HepG2 (cell line): ENCODE measurements around the gene SNRPD3. TPM values are rescaled to one million over a fixed set of nuclear protein-coding genes. Genes with fewer than 3 reads are reported as not detected.

Experiments used
- AKAP8 ChIP-seq: sonication (generic); formaldehyde crosslinking; IDR thresholded peaks from 2 replicates; pipeline ENCODE4 v1.5.1; 2020; ENCODE audit warnings: mild to moderate bottlenecking, missing genetic modification reagents
- ARNT2 ChIP-seq: sonication (generic); formaldehyde crosslinking; IDR thresholded peaks from 2 replicates; pipeline ENCODE4 v1.8.0; 2022; ENCODE audit warnings: mild to moderate bottlenecking, low read depth, missing genetic modification reagents, moderate library complexity
- DRAP1 ChIP-seq: IDR thresholded peaks from 2 replicates; pipeline ENCODE4 v1.6.1; 2016; ENCODE audit warnings: missing genetic modification reagents, missing compliant biosample characterization
- GPN1 ChIP-seq: sonication (generic); formaldehyde crosslinking; IDR thresholded peaks from 2 replicates; pipeline ENCODE4 v1.5.1; 2020; ENCODE audit warnings: missing genetic modification reagents, borderline replicate concordance
- KLF15 ChIP-seq: sonication (generic); formaldehyde crosslinking; IDR thresholded peaks from 2 replicates; pipeline ENCODE4 v1.8.1; 2023; ENCODE audit warnings: borderline replicate concordance, mild to moderate bottlenecking, inconsistent platforms, missing genetic modification reagents, mixed read lengths
- MAFF ChIP-seq: IDR thresholded peaks from 2 replicates; pipeline ENCODE4 v1.6.1; 2011; ENCODE audit warnings: low read depth, low read length, improper control_type of control experiment
- MEF2D ChIP-seq: sonication (generic); formaldehyde crosslinking; IDR thresholded peaks from 2 replicates; pipeline ENCODE4 v1.5.1; 2020; ENCODE audit warnings: mild to moderate bottlenecking, missing genetic modification reagents
- NFYB ChIP-seq: sonication (generic); formaldehyde crosslinking; IDR thresholded peaks from 2 replicates; pipeline ENCODE4 v1.4.0; 2020; ENCODE audit warnings: missing genetic modification reagents
- NONO ChIP-seq, 2 experiments: fragments of 450-650 bp in 1 of 2; sonication (generic) in 1 of 2; formaldehyde crosslinking in 1 of 2; IDR thresholded peaks in 1 of 2; conservative IDR thresholded peaks in 1 of 2; 2 replicates each; pipeline versions ENCODE4 v1.6.1 to v1.8.0; 2017 to 2022; ENCODE audit warnings: mild to moderate bottlenecking in 1 of 2, missing genetic modification reagents in 1 of 2, moderate library complexity in 1 of 2
- PAX8 ChIP-seq: sonication (generic); formaldehyde crosslinking; IDR thresholded peaks from 2 replicates; pipeline ENCODE4 v1.8.0; 2022; ENCODE audit warnings: mild to moderate bottlenecking, missing genetic modification reagents, borderline replicate concordance
- PPARG ChIP-seq: conservative IDR thresholded peaks from 2 replicates; pipeline ENCODE4 v1.6.1; 2016; ENCODE audit warnings: missing biosample characterization, missing genetic modification reagents
- PREB ChIP-seq: sonication (generic); formaldehyde crosslinking; IDR thresholded peaks from 2 replicates; pipeline ENCODE4 v1.4.0; 2020; ENCODE audit warnings: missing genetic modification reagents
- SIX1 ChIP-seq: sonication (generic); formaldehyde crosslinking; IDR thresholded peaks from 2 replicates; pipeline ENCODE4 v1.4.0; 2020; ENCODE audit warnings: missing genetic modification reagents, borderline replicate concordance
- STAT5B ChIP-seq: sonication (generic); formaldehyde crosslinking; IDR thresholded peaks from 2 replicates; pipeline ENCODE4 v1.4.0; 2020; ENCODE audit warnings: missing genetic modification reagents
- TARDBP ChIP-seq: sonication (generic); formaldehyde crosslinking; IDR thresholded peaks from 2 replicates; pipeline ENCODE4 v1.8.0; 2022; ENCODE audit warnings: mild to moderate bottlenecking, missing genetic modification reagents
- U2AF2 ChIP-seq: fragments of 200-400 bp; formaldehyde crosslinking; IDR thresholded peaks from 2 replicates; pipeline ENCODE4 v1.6.1; 2017; ENCODE audit warnings: low read depth, mild to moderate bottlenecking, low read length
- ZBTB26 ChIP-seq: IDR thresholded peaks from 2 replicates; pipeline ENCODE4 v1.6.1; 2016; ENCODE audit warnings: missing compliant biosample characterization, missing genetic modification reagents, borderline replicate concordance
- ZNF225 ChIP-seq: sonication (generic); formaldehyde crosslinking; IDR thresholded peaks from 2 replicates; pipeline ENCODE4 v1.4.0; 2020; ENCODE audit warnings: mild to moderate bottlenecking, missing genetic modification reagents
- ZNF331 ChIP-seq: sonication (generic); formaldehyde crosslinking; IDR thresholded peaks from 2 replicates; pipeline ENCODE4 v1.4.0; 2020; ENCODE audit warnings: missing genetic modification reagents
- ZNF367 ChIP-seq: sonication (generic); formaldehyde crosslinking; IDR thresholded peaks from 2 replicates; pipeline ENCODE4 v1.4.0; 2020; ENCODE audit warnings: missing genetic modification reagents, borderline replicate concordance
- ZNF550 ChIP-seq: sonication (generic); formaldehyde crosslinking; IDR thresholded peaks from 2 replicates; pipeline ENCODE4 v1.4.0; 2020; ENCODE audit warnings: mild to moderate bottlenecking, missing genetic modification reagents, borderline replicate concordance
- ZNF552 ChIP-seq: sonication (generic); formaldehyde crosslinking; IDR thresholded peaks from 2 replicates; pipeline ENCODE4 v1.9.0; 2022; ENCODE audit warnings: missing genetic modification reagents, mild to moderate bottlenecking, borderline replicate concordance
- ZNF564 ChIP-seq: sonication (generic); formaldehyde crosslinking; IDR thresholded peaks from 2 replicates; pipeline ENCODE4 v1.8.1; 2023; ENCODE audit warnings: mild to moderate bottlenecking, missing genetic modification reagents
- ZNF576 ChIP-seq: sonication (generic); formaldehyde crosslinking; IDR thresholded peaks from 2 replicates; pipeline ENCODE4 v1.4.0; 2020; ENCODE audit warnings: mild to moderate bottlenecking, missing genetic modification reagents
- ZNF704 ChIP-seq: sonication (generic); formaldehyde crosslinking; IDR thresholded peaks from 2 replicates; pipeline ENCODE4 v1.8.1; 2023; ENCODE audit warnings: mild to moderate bottlenecking, inconsistent platforms, moderate library complexity, missing genetic modification reagents, borderline replicate concordance
- ZSCAN25 ChIP-seq: sonication (generic); formaldehyde crosslinking; IDR thresholded peaks from 2 replicates; pipeline ENCODE4 v1.8.0; 2022; ENCODE audit warnings: mild to moderate bottlenecking, missing genetic modification reagents
- polyA plus RNA-seq, 8 experiments: library from polyadenylated mRNA; depleted of rRNA in 3 of 8; stranded (reverse) in 7 of 8; unstranded in 1 of 8; fragments of >200 nt; fragmentation: Illumina TruSeq in 4 of 8; extraction: Trizol in 4 of 8; gene quantifications; 2 replicates each; pipeline versions ENCODE4 v1.2.1 to v1.2.3, GENCODE V29; 2011 to 2016; ENCODE audit warnings: low read depth in 4 of 8, missing spikeins in 1 of 8, mixed read lengths in 1 of 8; ENCODE audit not compliant: insufficient read depth in 1 of 8
- total RNA-seq, 5 experiments: library from RNA; depleted of rRNA; stranded (reverse); fragments of >200 nt; fragmentation: Illumina TruSeq; extraction: Trizol; gene quantifications; 2 replicates each; pipeline ENCODE4 v1.2.3, GENCODE V29; 2016; ENCODE audit warnings: low read depth in 1 of 5

Gene SNRPD3
- total and polyA plus RNA-seq, 2 of the 13 experiments (the other 11 are each of a cell fraction or from before 2014, with no cell fraction given) = 110 to 209 TPM

GRCh38 chr22:24514241-24515026 is 41.4 kb upstream of the SNRPD3 start (continued):
- TF ChIP-seq NFYB (no peak; the same call in 1 of the 2 replicates), U2AF2 (no peak), ZNF704 (CRISPR knock-in tag) (peak; percentile 89; the same call in 1 of the 2 replicates), AKAP8 (CRISPR knock-in tag) (peak; percentile 72; the same call in 1 of the 2 replicates), MAFF (no peak), ARNT2 (CRISPR knock-in tag) (peak; percentile 96), ZNF564 (CRISPR knock-in tag) (peak; percentile 88), PAX8 (CRISPR knock-in tag) (peak; percentile 79; the same call in 1 of the 2 replicates), ZNF225 (CRISPR knock-in tag) (peak; percentile 71; the same call in 1 of the 2 replicates), NONO (IDR thresholded peaks at IDR 0.05) (no peak), NONO (CRISPR knock-in tag; conservative IDR thresholded peaks at IDR 0.05) (peak; percentile 89), GPN1 (no peak; the same call in 1 of the 2 replicates), ZNF552 (CRISPR knock-in tag) (peak; percentile 93), ZNF576 (CRISPR knock-in tag) (peak; percentile 61; the same call in 1 of the 2 replicates), ZSCAN25 (CRISPR knock-in tag) (peak; percentile 83; the same call in 1 of the 2 replicates), KLF15 (CRISPR knock-in tag) (peak; percentile 87; the same call in 1 of the 2 replicates), MEF2D (CRISPR knock-in tag) (peak; percentile 98), ZNF367 (CRISPR knock-in tag) (no peak), PREB (no peak), ZNF331 (CRISPR knock-in tag) (peak; percentile 98), ZBTB26 (CRISPR knock-in tag) (peak; percentile 92), PPARG (CRISPR knock-in tag) (peak; percentile 93), ZNF550 (no peak), TARDBP (CRISPR knock-in tag) (peak; percentile 97), STAT5B (CRISPR knock-in tag) (peak; percentile 90; the same call in 1 of the 2 replicates), SIX1 (CRISPR knock-in tag) (peak; percentile 81), DRAP1 (CRISPR knock-in tag) (peak; percentile 89)
